Measurements from ENCODE around the gene TRIO.

TRIO gene

DNA sequence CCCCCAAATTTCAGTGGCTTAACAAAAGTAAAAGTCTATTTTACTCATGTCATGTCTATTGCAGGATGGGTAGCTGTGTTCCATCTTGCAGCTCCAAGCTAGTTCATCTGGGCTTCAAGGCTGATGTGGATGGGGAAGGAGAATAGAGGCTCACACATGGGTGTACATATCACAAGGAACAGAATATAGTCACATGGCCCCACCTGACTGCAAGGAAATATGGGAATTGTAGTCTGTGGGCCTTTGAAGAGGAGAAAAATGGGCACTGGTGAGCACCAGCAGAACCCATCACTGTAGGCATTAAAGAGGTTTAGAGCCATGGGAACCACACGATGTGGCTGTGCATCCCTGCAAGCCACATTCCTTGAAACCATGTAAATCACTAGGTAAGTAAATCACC is 17.9 kb upstream of the TRIO start:
- H3K4me2 ChIP-seq (ENCODE audit: low read length) = no peak overlapping the region
- H3K36me3 ChIP-seq (ENCODE audit: control insufficient read depth, low read length) = no peaks in the 10 kb centered on the region
- no peak for TF ChIP-seq EZH2phosphoT487 (IDR thresholded peaks at IDR 0.05; ENCODE audit: borderline replicate concordance, low read length)
- H4K20me1 ChIP-seq (ENCODE audit: control insufficient read depth, insufficient read depth, low read depth, low read length) = no peaks in the 10 kb centered on the region
- no peaks in the 10 kb centered on the region for H3K9me3 ChIP-seq (ENCODE audit: control insufficient read depth, insufficient read depth, low read length)
- no peaks in the 10 kb centered on the region for H3K27me3 ChIP-seq (ENCODE audit: control insufficient read depth, low read length)
- no peaks in the 10 kb centered on the region for H3K9me2 ChIP-seq (replicated peaks; ENCODE audit: control insufficient read depth, low read length)
- H3K79me2 ChIP-seq (ENCODE audit: control insufficient read depth, low read length) = no peaks in the 10 kb centered on the region
- H3F3A ChIP-seq (ENCODE audit: control insufficient read depth, insufficient read depth) = no peaks in the 10 kb centered on the region
- H3K4me3 ChIP-seq (ENCODE audit: low read length) = no peak overlapping the region
- H3K4me1 ChIP-seq (ENCODE audit: control insufficient read depth, low read length) = no peaks in the 10 kb centered on the region
- H3K27ac ChIP-seq (ENCODE audit: low read depth, low read length) = no peak overlapping the region

DNA sequence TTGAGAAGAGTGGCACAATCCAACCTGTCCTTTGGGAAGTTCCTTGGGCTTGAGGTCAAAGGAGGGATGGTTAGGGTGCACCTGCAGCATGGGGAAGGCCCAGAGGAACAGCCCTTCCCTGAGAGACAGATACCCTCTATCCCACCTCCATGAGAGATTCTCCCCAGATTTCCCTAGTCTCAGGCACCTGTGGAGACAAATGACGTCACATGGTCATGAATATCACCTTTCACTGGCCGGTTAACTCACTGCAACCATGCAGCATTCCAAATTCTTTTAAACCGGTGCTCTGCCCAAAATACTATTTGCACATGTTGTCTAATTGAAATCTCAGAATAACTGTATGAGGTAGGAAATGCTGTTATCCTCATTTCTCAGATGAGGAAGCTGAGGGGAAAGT is 15.6 kb upstream of the TRIO start:
- TF ChIP-seq EZH2phosphoT487 (IDR thresholded peaks at IDR 0.05; ENCODE audit: borderline replicate concordance, low read length) = no peak
- TF ChIP-seq, protein P1, sequence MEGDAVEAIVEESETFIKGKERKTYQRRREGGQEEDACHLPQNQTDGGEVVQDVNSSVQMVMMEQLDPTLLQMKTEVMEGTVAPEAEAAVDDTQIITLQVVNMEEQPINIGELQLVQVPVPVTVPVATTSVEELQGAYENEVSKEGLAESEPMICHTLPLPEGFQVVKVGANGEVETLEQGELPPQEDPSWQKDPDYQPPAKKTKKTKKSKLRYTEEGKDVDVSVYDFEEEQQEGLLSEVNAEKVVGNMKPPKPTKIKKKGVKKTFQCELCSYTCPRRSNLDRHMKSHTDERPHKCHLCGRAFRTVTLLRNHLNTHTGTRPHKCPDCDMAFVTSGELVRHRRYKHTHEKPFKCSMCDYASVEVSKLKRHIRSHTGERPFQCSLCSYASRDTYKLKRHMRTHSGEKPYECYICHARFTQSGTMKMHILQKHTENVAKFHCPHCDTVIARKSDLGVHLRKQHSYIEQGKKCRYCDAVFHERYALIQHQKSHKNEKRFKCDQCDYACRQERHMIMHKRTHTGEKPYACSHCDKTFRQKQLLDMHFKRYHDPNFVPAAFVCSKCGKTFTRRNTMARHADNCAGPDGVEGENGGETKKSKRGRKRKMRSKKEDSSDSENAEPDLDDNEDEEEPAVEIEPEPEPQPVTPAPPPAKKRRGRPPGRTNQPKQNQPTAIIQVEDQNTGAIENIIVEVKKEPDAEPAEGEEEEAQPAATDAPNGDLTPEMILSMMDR (IDR thresholded peaks at IDR 0.05; ENCODE audit: low read depth, low read length, poor library complexity, severe bottlenecking) = no peak
- H3K4me3 ChIP-seq (ENCODE audit: low read length) = no peak overlapping the region
- 0 out of 2 replicates have a peak, but pooled peaks cover 9% of the 10 kb centered on the region for H3K27me3 ChIP-seq (ENCODE audit: control insufficient read depth, low read length)
- no peaks in the 10 kb centered on the region for H3K9me2 ChIP-seq (replicated peaks; ENCODE audit: control insufficient read depth, low read length)
- H3K4me2 ChIP-seq (ENCODE audit: low read length) = no peak overlapping the region
- no peaks in the 10 kb centered on the region for H3K9me3 ChIP-seq (ENCODE audit: control insufficient read depth, insufficient read depth, low read length)
- no peaks in the 10 kb centered on the region for H3K79me2 ChIP-seq (ENCODE audit: control insufficient read depth, low read length)
- H3K4me1 ChIP-seq (ENCODE audit: control insufficient read depth, low read length) = no peaks in the 10 kb centered on the region
- no peaks in the 10 kb centered on the region for H4K20me1 ChIP-seq (ENCODE audit: control insufficient read depth, insufficient read depth, low read depth, low read length)
- no peaks in the 10 kb centered on the region for H3K36me3 ChIP-seq (ENCODE audit: control insufficient read depth, low read length)
- no peak overlapping the region for H3K27ac ChIP-seq (ENCODE audit: low read depth, low read length)
- H3F3A ChIP-seq (ENCODE audit: control insufficient read depth, insufficient read depth) = no peaks in the 10 kb centered on the region

DNA sequence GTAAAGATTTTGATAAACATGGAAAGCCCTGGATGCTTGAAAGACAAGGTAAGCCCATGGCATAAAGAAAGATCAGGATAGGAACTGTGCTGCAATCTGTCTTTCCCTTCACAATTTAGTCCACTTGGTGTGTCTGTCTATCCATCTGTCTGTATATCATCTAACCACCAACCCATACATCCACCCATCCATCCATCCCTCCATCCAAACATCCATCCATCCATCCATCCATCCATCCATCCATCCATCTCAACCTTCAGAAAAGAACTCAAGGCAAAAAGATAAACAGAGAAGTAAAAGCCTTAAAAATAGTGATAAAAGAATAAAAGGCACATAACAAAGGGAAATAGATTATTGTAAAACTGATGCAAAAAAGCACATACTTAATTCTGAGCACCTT is 15.1 kb upstream of the TRIO start:
- no peaks in the 10 kb centered on the region for H3K9me2 ChIP-seq (replicated peaks; ENCODE audit: control insufficient read depth, low read length)
- no peak for TF ChIP-seq EZH2phosphoT487 (IDR thresholded peaks at IDR 0.05; ENCODE audit: borderline replicate concordance, low read length)
- TF ChIP-seq, protein P1 (IDR thresholded peaks at IDR 0.05; ENCODE audit: low read depth, low read length, poor library complexity, severe bottlenecking) = no peak

DNA sequence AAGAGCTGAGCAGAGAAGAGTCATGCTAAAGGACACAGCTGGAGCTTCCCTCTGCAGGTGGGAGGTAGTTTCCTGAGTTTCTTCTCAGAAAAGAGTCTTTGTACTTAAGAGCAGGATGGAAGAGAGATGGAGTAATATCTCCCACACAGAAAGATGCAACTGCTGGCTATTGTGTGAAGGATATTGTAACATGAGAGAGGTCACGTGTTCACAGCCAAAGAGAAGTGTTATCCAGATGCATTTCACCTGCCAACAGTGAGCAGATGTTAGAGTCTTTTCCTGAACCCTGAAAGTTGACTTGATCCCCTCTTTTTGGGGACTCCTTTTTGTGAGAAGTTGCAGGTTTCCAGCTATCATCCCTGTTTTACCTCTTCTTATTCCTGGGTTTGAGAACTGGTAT is 14.0 kb upstream of the TRIO start:
- no peaks in the 10 kb centered on the region for H3K9me2 ChIP-seq (replicated peaks; ENCODE audit: control insufficient read depth, low read length)
- H3K4me1 ChIP-seq (ENCODE audit: control insufficient read depth, low read length) = no peaks in the 10 kb centered on the region
- no peak overlapping the region for H3K4me3 ChIP-seq (ENCODE audit: low read length)
- 0 out of 2 replicates have a peak, but pooled peaks cover 11% of the 10 kb centered on the region for H3K27me3 ChIP-seq (ENCODE audit: control insufficient read depth, low read length)
- no peak for TF ChIP-seq EZH2phosphoT487 (IDR thresholded peaks at IDR 0.05; ENCODE audit: borderline replicate concordance, low read length)
- TF ChIP-seq, protein P1 (IDR thresholded peaks at IDR 0.05; ENCODE audit: low read depth, low read length, poor library complexity, severe bottlenecking) = no peak
- no peaks in the 10 kb centered on the region for H4K20me1 ChIP-seq (ENCODE audit: control insufficient read depth, insufficient read depth, low read depth, low read length)
- H3K4me2 ChIP-seq (ENCODE audit: low read length) = no peak overlapping the region
- H3K79me2 ChIP-seq (ENCODE audit: control insufficient read depth, low read length) = no peaks in the 10 kb centered on the region
- H3K36me3 ChIP-seq (ENCODE audit: control insufficient read depth, low read length) = no peaks in the 10 kb centered on the region
- H3K27ac ChIP-seq (ENCODE audit: low read depth, low read length) = no peak overlapping the region
- H3F3A ChIP-seq (ENCODE audit: control insufficient read depth, insufficient read depth) = no peaks in the 10 kb centered on the region
- H3K9me3 ChIP-seq (ENCODE audit: control insufficient read depth, insufficient read depth, low read length) = no peaks in the 10 kb centered on the region

More for the DNA sequence above, 15.1 kb upstream of the TRIO start:
- no peaks in the 10 kb centered on the region for H3F3A ChIP-seq (ENCODE audit: control insufficient read depth, insufficient read depth)
- H3K27me3 ChIP-seq (ENCODE audit: control insufficient read depth, low read length) = 0 out of 2 replicates have a peak, but pooled peaks cover 11% of the 10 kb centered on the region
- no peaks in the 10 kb centered on the region for H3K9me3 ChIP-seq (ENCODE audit: control insufficient read depth, insufficient read depth, low read length)
- H3K4me2 ChIP-seq (ENCODE audit: low read length) = no peak overlapping the region
- no peaks in the 10 kb centered on the region for H4K20me1 ChIP-seq (ENCODE audit: control insufficient read depth, insufficient read depth, low read depth, low read length)
- no peaks in the 10 kb centered on the region for H3K79me2 ChIP-seq (ENCODE audit: control insufficient read depth, low read length)
- H3K36me3 ChIP-seq (ENCODE audit: control insufficient read depth, low read length) = no peaks in the 10 kb centered on the region
- H3K27ac ChIP-seq (ENCODE audit: low read depth, low read length) = no peak overlapping the region
- H3K4me1 ChIP-seq (ENCODE audit: control insufficient read depth, low read length) = no peaks in the 10 kb centered on the region
- no peak overlapping the region for H3K4me3 ChIP-seq (ENCODE audit: low read length)
